ENCODE data around the gene SLC35A2.

- TF ChIP-seq POLR2A (IDR thresholded peaks at IDR 0.05; ENCODE audit: extremely low read depth, insufficient read length) (no peak), CTCF (IDR thresholded peaks at IDR 0.05; ENCODE audit: low read depth, low read length) (no peak)
Measured at GRCh38 chrX:48902135-48902534, 9.3 kb downstream of the SLC35A2 start.

All from NB4 (cell line).